Aorta (tissue), 5 donors: ENCODE measurements around the gene SPAG16. TPM values are rescaled to one million over a fixed set of nuclear protein-coding genes. Genes with fewer than 3 reads are reported as not detected.

ENCODE experiments used
- ATAC-seq: fragments of 200-7000 bp; cut with Tn5 transposase; one replicate; pipeline ENCODE4 v1.9.1; 2022; ENCODE audit warnings: moderate library complexity; ENCODE audit not compliant: low FRiP score
- DNase-seq, 2 donors: peaks; one replicate each; pipeline ENCODE4 v3.0.0-alpha.2; 2020
- H3K27ac ChIP-seq, 2 donors: one replicate each; pipeline ENCODE4 v1.5.1; 2013; ENCODE audit warnings: low read length in 2 of 2, mild to moderate bottlenecking in 2 of 2, moderate library complexity in 2 of 2, control low read depth in 1 of 2, inconsistent platforms in 1 of 2, low read depth in 1 of 2
- H3K27me3 ChIP-seq, 2 donors: one replicate each; pipeline ENCODE4 v1.6.1; 2013; ENCODE audit warnings: control low read depth in 1 of 2, low read length in 1 of 2, mild to moderate bottlenecking in 1 of 2, moderate library complexity in 1 of 2; ENCODE audit not compliant: insufficient read depth in 2 of 2, control insufficient read depth in 1 of 2
- H3K36me3 ChIP-seq, 2 donors: one replicate each; pipeline ENCODE4 v1.6.1; 2013; ENCODE audit warnings: control low read depth in 1 of 2, low read length in 1 of 2, mild to moderate bottlenecking in 1 of 2; ENCODE audit not compliant: insufficient read depth in 2 of 2, control insufficient read depth in 1 of 2
- H3K4me1 ChIP-seq, 2 donors: one replicate each; pipeline ENCODE4 v1.6.1; 2013; ENCODE audit warnings: low read length in 2 of 2, control low read depth in 1 of 2, mild to moderate bottlenecking in 1 of 2, moderate library complexity in 1 of 2; ENCODE audit not compliant: insufficient read depth in 2 of 2, control insufficient read depth in 1 of 2
- H3K4me3 ChIP-seq, 2 donors: one replicate each; pipeline ENCODE4 v1.5.1; 2013; ENCODE audit warnings: low read length in 2 of 2, control low read depth in 1 of 2, mild to moderate bottlenecking in 1 of 2
- H3K9me3 ChIP-seq: one replicate; pipeline ENCODE4 v1.6.1; 2013; ENCODE audit warnings: mild to moderate bottlenecking, low read length; ENCODE audit not compliant: control insufficient read depth
- WGBS, 2 donors: extraction: QIAGEN DNeasy Blood & Tissue Kit; methylation state at CpG; one replicate each; pipeline ENCODE4 v1.1.7; 2013; 5-methylcytosine and 5-hydroxymethylcytosine counted together
- intact Hi-C, 2 donors: fragments of 100-400 bp; cut with DNase I; formaldehyde crosslinking; loops; one replicate each; pipeline versions ENCODE4 v1.14.2 to v1.15.0; 2022
- polyA plus RNA-seq, 2 donors: library from polyadenylated mRNA; stranded (reverse); fragments of 200-250 nt; gene quantifications; one replicate each; pipeline ENCODE4 v1.2.3, GENCODE V29; 2013
- total RNA-seq, 2 donors: library from RNA; stranded (reverse); fragmentation: NEBNext Ultra II Directional; extraction: Animal tissue kit (Norgen Biotek cat#: 25700); gene quantifications; one replicate each; pipeline ENCODE4 v1.2.1, GENCODE V29; 2021
- donor health status: healthy with polysubstance abuse.
- donor health status: Bipolar disorder and iron deficiency.
- donor health status: DM: no; HTN: no; CAD: no.
- donor health status: DM: no; HTN: no; CAD: no.
- donor health status: DM: yes; HTN: yes; CAD: no.

The SPAG16 gene
- total and polyA plus RNA-seq, 4 donors: 23.7 to 36.1 (median 24.4) TPM

DNA sequence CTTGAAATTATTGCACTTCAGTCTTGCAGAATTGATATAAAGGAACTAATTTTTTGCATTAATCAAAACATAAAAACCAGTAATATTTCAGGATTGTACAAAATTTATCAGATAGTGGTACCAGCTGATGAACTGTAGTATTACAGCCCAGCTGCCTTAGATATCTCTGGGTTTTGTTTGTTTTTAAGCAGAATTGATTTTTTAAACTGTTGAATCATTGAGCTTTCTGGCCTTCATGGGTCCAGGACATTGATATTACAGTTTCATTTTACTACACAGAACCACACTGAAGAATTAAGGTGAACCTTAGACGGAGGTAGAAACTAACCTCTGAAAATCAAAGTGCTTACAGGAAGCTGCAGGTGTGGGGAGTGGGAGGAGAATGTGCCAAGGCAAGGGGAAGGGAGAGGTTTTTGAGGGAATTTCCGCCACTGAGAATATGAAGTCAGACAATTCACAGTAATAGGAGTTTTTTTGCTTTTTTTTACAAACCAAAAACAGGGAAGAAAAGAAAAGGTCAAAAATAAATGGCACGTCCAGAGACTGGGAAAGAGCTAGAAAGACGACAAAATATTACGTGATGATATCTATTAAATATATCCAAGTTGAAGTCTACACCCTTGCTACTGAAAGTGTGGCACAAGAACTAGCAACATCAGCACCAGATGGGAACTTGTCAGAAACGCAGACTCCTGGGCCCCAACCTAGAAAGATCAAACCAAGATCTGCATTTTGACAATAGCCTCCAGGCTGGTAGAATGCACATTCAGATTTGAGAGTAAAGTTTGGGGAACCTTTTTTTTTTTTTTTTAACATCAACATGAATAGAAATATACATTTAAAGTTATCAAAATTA is 40.8 kb upstream of the SPAG16 start:
- intact Hi-C loops: no loop called here
- Histone ChIP-seq H3K4me3 (no peak overlapping the region), H3K36me3 (no peaks in the 10 kb centered on the region), H3K9me3 (no peaks in the 10 kb centered on the region), H3K27ac (no peak overlapping the region), H3K4me1 (peaks cover 0 to 3% of the 10 kb centered on the region in 2 donors), H3K27me3 (no peaks in the 10 kb centered on the region)
- ATAC-seq (no peak), DNase-seq (no peak)
- 93 to 94% methylated on average over 6 of the region's 6 CpGs for WGBS, 2 donors

DNA sequence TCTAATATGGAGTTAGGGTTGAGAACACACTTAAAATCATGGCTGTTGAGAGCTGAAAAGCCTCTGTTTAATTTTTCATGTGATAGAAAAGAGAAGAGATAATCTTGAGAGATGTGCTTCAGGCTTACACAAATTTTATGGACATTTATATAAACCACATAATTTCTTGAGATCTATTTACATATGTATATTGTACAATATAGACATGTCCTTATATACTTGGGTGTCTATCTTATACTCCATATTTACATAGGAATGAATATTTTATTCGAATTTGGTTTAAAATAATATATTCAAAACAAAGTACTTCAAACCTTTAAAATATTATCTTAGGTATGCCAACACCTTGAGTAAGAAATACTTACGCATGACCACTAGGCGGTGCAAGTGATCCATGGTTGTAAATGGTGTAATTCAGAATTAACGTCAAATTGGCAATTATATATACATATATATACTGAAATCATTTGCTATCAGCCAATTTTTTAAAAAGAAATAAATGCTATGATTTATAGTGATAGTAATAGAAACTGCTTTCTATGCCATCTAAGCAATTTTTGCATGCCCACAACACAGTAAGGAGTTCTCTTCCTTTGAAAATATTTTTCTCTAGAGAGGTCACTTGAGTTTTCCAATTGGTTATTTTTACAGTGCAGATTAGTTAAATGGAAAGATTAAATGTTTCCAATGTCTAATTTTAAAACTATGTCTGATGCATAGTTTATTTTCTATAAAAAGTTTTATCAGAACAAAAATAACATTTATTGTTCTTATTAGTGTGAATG is 37.6 kb upstream of the SPAG16 start:
- DNase-seq (peak in 1 of 2 donors; percentile 40), ATAC-seq (no peak)
- Histone ChIP-seq H3K27ac (no peak overlapping the region), H3K4me1 (no peaks in the 10 kb centered on the region), H3K4me3 (no peak overlapping the region), H3K27me3 (no peaks in the 10 kb centered on the region), H3K36me3 (no peaks in the 10 kb centered on the region), H3K9me3 (no peaks in the 10 kb centered on the region)
- 4 to 6% methylated on average over 4 of the region's 4 CpGs for WGBS, 2 donors
- intact Hi-C loops: no loop called here

DNA sequence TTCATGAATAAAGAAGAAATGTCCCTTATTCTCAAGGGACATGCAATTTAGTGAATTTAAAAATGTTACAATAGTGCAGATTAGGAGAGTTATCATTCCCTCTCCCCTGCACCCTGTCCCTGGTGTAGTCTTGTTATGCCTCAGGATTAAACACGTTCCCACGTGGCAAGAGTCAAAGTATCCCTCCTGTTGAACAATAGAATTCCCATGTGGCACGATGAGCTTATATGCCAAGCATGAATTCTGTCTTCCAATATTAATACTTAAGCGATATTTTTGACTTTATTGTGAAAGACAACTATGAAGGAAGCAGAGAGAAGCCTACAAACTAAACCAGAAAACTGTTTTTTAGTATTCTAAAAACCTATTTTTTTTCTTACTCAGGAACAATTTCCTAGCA is 36.7 kb upstream of the SPAG16 start:
- ATAC-seq: no peak
- no peaks in the 10 kb centered on the region for H3K36me3 ChIP-seq
- intact Hi-C loops: no loop called here
- no peaks in the 10 kb centered on the region for H3K9me3 ChIP-seq
- 2 to 5% methylated on average over 4 of the region's 4 CpGs for WGBS, 2 donors
- H3K27ac ChIP-seq: no peak overlapping the region
- no peaks in the 10 kb centered on the region for H3K27me3 ChIP-seq
- H3K4me1 ChIP-seq: no peaks in the 10 kb centered on the region
- DNase-seq: no peak
- no peak overlapping the region for H3K4me3 ChIP-seq

DNA sequence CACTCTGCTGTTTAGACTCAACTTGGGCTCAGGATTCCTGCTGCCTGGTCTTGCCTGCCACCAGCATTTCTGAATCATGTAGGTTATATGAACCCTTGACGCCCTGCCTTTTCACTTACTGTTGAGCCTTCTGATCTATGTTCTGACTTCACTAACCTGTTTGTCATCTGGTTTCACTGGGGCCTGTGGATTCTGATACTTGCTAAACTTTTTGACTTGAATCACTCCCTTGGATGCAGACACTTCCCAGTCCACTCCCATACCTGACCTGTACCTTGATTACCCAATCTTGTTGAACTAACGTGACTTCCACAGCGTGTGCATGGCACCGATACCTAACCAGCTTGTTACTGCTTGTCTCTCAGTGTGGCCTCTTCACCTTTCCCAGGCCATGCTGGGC is 35.6 kb upstream of the SPAG16 start:
- DNase-seq (no peak), ATAC-seq (no peak)
- no peak overlapping the region for H3K4me3 ChIP-seq
- intact Hi-C loops: no loop called here
- H3K9me3 ChIP-seq: no peaks in the 10 kb centered on the region
- no peaks in the 10 kb centered on the region for H3K27me3 ChIP-seq
- H3K27ac ChIP-seq: no peak overlapping the region
- no peaks in the 10 kb centered on the region for H3K4me1 ChIP-seq
- H3K36me3 ChIP-seq: no peaks in the 10 kb centered on the region
- WGBS, 2 donors: 90% methylated on average over 4 of the region's 4 CpGs

DNA sequence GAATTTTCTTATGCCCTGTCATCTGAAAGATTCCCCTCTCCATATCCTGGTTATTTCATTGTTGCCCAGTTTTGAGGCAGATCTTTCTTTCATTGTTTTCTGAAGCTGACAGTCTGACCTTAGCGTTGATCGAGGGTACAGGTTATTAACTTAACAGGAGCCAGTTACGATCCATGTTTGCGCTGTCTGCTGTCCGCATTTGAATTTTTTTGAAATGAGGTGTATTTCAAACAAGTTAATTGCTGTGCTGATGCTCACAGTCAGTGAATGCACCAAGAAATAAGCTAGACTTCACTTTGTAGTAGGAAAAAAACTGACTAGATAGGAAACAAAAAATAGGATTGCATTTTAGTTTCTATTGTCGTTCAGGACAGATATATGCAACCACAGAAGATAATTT is 34.8 kb upstream of the SPAG16 start:
- Histone ChIP-seq H3K36me3 (no peaks in the 10 kb centered on the region), H3K9me3 (no peaks in the 10 kb centered on the region)
- intact Hi-C loops: no loop called here

DNA sequence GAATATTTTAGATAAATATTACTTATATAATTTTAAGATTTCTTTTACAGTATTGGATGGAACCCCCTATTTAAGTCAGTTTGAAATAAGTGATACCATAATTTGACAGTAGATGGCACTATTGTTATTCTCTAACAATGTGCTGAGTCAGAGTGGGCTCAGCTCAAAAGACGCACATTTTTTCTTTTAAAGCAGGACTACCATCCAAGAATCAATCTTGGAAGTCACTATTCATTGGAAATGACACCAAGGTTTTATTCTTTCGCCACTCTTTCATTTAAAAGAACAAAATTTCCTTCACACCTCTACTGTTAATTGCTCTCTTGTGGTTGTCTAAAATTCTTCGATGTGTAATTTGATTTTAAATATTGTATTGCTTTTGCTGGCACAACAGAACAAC is 32.6 kb upstream of the SPAG16 start:
- 14 to 19% methylated on average over 3 of the region's 3 CpGs for WGBS, 2 donors
- DNase-seq (no peak), ATAC-seq (no peak)
- Histone ChIP-seq H3K27me3 (no peaks in the 10 kb centered on the region), H3K4me3 (no peak overlapping the region), H3K27ac (no peak overlapping the region), H3K36me3 (no peaks in the 10 kb centered on the region), H3K4me1 (no peaks in the 10 kb centered on the region), H3K9me3 (no peaks in the 10 kb centered on the region)
- intact Hi-C loops: loop anchor here in 1 of 2 donors (10.0 kb wide), 1 partner anchor 557 kb away; no protein-coding TSS in a partner anchor

More for the DNA sequence above, 34.8 kb upstream of the SPAG16 start:
- 88 to 89% methylated on average over 6 of the region's 6 CpGs for WGBS, 2 donors
- Histone ChIP-seq H3K4me1 (no peaks in the 10 kb centered on the region), H3K27ac (no peak overlapping the region), H3K4me3 (no peak overlapping the region), H3K27me3 (no peaks in the 10 kb centered on the region)
- ATAC-seq: no peak
- DNase-seq: no peak

DNA sequence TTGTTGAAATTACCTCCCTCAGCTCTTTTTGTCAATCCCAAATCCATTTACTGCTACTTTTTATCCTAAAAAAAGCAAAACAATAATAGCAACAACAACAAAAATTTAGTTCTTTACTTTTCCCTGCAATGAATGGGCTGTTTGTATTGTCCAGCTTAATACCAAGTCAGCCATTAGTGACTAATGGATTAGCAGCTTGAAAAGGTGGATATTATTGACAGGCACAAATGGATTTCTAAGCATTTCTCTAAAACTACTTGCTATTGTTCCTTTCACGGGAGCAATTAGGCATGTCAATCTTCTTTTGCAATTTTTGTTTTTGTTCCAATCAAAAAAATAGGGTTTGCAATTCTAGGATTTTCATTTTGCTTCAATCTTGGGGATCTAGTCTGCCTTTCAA is 32.1 kb upstream of the SPAG16 start:
- H3K4me1 ChIP-seq: no peaks in the 10 kb centered on the region
- no peak overlapping the region for H3K27ac ChIP-seq
- 49 to 59% methylated on average over 1 of the region's 1 CpG for WGBS, 2 donors
- intact Hi-C loops: loop anchor here in 1 of 2 donors (10.0 kb wide), 1 partner anchor 557 kb away; no protein-coding TSS in a partner anchor
- no peaks in the 10 kb centered on the region for H3K36me3 ChIP-seq
- no peaks in the 10 kb centered on the region for H3K9me3 ChIP-seq
- ATAC-seq (no peak), DNase-seq (no peak)
- no peaks in the 10 kb centered on the region for H3K27me3 ChIP-seq
- H3K4me3 ChIP-seq: no peak overlapping the region

DNA sequence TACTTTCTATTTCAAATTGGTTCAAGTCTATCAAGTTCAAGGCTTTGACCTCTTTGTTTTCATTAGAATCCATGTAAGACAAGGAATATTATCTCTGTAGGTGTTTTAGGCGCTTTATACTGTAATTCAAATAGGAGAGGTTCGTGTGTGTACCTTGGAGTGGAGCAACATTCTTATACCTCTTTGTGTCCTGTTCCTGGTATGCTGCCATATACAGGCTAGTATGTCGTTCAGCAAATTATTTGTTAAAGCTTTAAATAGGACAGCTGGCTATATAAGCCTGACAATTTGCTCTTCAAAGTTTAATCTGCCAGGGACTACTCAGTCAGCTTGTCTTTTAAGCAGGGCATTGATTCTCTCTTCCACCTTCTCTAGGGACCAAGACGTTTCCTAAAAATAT is 31.1 kb upstream of the SPAG16 start:
- no peaks in the 10 kb centered on the region for H3K27me3 ChIP-seq
- no peaks in the 10 kb centered on the region for H3K4me1 ChIP-seq
- ATAC-seq (no peak), DNase-seq (no peak)
- H3K9me3 ChIP-seq: no peaks in the 10 kb centered on the region
- H3K4me3 ChIP-seq: no peak overlapping the region
- H3K27ac ChIP-seq: no peak overlapping the region
- intact Hi-C loops: loop anchor here in 1 of 2 donors (10.0 kb wide), 1 partner anchor 558 kb away; no protein-coding TSS in a partner anchor
- no peaks in the 10 kb centered on the region for H3K36me3 ChIP-seq
- WGBS, 2 donors: 39 to 42% methylated on average over 4 of the region's 4 CpGs
